ENCODE data around the gene UBE2O.

The UBE2O gene

GRCh38 chr17:76410328-76410965 lies 42.5 kb downstream of the UBE2O start:
- DNase-seq = no peak

- DNase-seq = peak in 1 of 2 experiments; percentile 55
Measured at GRCh38 chr17:76408037-76408849, 44.7 kb downstream of the UBE2O start.

- DNase-seq = no peak
Measured at GRCh38 chr17:76407509-76407908, 45.4 kb downstream of the UBE2O start.

GRCh38 chr17:76405967-76406647 lies 46.8 kb downstream of the UBE2O start:
- no peak for DNase-seq

- DNase-seq = no peak
Measured at GRCh38 chr17:76405607-76405966, 47.4 kb downstream of the UBE2O start.

- no peak for DNase-seq
Measured at GRCh38 chr17:76404976-76405563, 47.9 kb downstream of the UBE2O start.

- no peak for DNase-seq
Measured at GRCh38 chr17:76404256-76404655, 48.7 kb downstream of the UBE2O start.

- no peak for DNase-seq
Measured at GRCh38 chr17:76402711-76403110, 50.2 kb downstream of the UBE2O start.

GRCh38 chr17:76399175-76400172 lies 53.5 kb downstream of the UBE2O start:
- no peak for DNase-seq

- DNase-seq = no peak
Measured at GRCh38 chr17:76398523-76399174, 54.3 kb downstream of the UBE2O start.

- DNase-seq = peak; percentile 53 to 58
Measured at GRCh38 chr17:76397687-76398522, 55.0 kb downstream of the UBE2O start.

- DNase-seq = no peak
Measured at GRCh38 chr17:76397184-76397583, 55.8 kb downstream of the UBE2O start.

- DNase-seq = no peak
Measured at GRCh38 chr17:76395980-76396379, 57.0 kb downstream of the UBE2O start.

- DNase-seq = no peak
Measured at GRCh38 chr17:76394166-76394565, 58.8 kb downstream of the UBE2O start.

- DNase-seq = no peak
Measured at GRCh38 chr17:76391200-76391715, 61.7 kb downstream of the UBE2O start.

GRCh38 chr17:76390003-76390421 lies 62.9 kb downstream of the UBE2O start:
- DNase-seq = no peak

- peak in 1 of 2 experiments; percentile 9 for DNase-seq
Measured at GRCh38 chr17:76388966-76389888, 63.7 kb downstream of the UBE2O start.

- DNase-seq = no peak
Measured at GRCh38 chr17:76386966-76387765, 65.8 kb downstream of the UBE2O start.
